MM.1S (cell line): ENCODE data around the gene S1PR1.
A peak's percentile ranks its signal among the peaks of the same experiment; 100 is the strongest.

ENCODE experiments used
- DNase-seq: peaks from one replicate; pipeline ENCODE4 v3.0.0-alpha.2; 2015
- H2AFZ ChIP-seq: fragments of 300-600 bp; sonication (generic); 2 replicates; pipeline ENCODE4 v1.6.0; 2016; ENCODE audit warnings: antibody characterized with exemption, low read length
- H3F3A ChIP-seq: fragments of 300-600 bp; sonication (generic); 2 replicates; pipeline ENCODE4 v1.6.1; 2016; ENCODE audit warnings: mild to moderate bottlenecking, antibody characterized with exemption, low read length, moderate library complexity, mixed read lengths; ENCODE audit not compliant: insufficient read depth
- H3K27ac ChIP-seq: fragments of 300-600 bp; sonication (generic); 2 replicates; pipeline ENCODE4 v1.5.1; 2016; ENCODE audit warnings: mild to moderate bottlenecking, low read length
- H3K27me3 ChIP-seq: fragments of 300-600 bp; sonication (generic); replicated peaks from 2 replicates; pipeline ENCODE4 v1.6.0; 2016; ENCODE audit warnings: low read length; ENCODE audit not compliant: insufficient read depth
- H3K36me3 ChIP-seq: fragments of 300-600 bp; sonication (generic); replicated peaks from 2 replicates; pipeline ENCODE4 v1.6.1; 2016; ENCODE audit warnings: mild to moderate bottlenecking, low read length, mixed read lengths; ENCODE audit not compliant: insufficient read depth
- H3K4me1 ChIP-seq: fragments of 300-600 bp; sonication (generic); 2 replicates; pipeline ENCODE4 v1.6.1; 2016; ENCODE audit warnings: low read length, mixed read lengths
- H3K4me2 ChIP-seq: fragments of 300-600 bp; sonication (generic); 2 replicates; pipeline ENCODE4 v1.6.0; 2016; ENCODE audit warnings: low read depth, low read length
- H3K4me3 ChIP-seq: fragments of 300-600 bp; sonication (generic); 2 replicates; pipeline ENCODE4 v1.5.1; 2016; ENCODE audit warnings: low read length, mixed read lengths
- H3K79me2 ChIP-seq: fragments of 300-600 bp; sonication (generic); 2 replicates; pipeline ENCODE4 v1.6.1; 2016; ENCODE audit warnings: mixed run types, low read length, mixed read lengths
- H3K9ac ChIP-seq: fragments of 300-600 bp; sonication (generic); 2 replicates; pipeline ENCODE4 v1.6.1; 2016; ENCODE audit warnings: low read length, mixed read lengths
- H3K9me2 ChIP-seq: fragments of 300-600 bp; sonication (generic); replicated peaks from 2 replicates; pipeline ENCODE4 v1.6.1; 2016; ENCODE audit warnings: mild to moderate bottlenecking, low read length, mixed read lengths; ENCODE audit not compliant: insufficient read depth
- H3K9me3 ChIP-seq: fragments of 300-600 bp; sonication (generic); replicated peaks from 2 replicates; pipeline ENCODE4 v1.6.1; 2016; ENCODE audit warnings: mild to moderate bottlenecking, low read length, mixed read lengths; ENCODE audit not compliant: insufficient read depth
- H4K20me1 ChIP-seq: fragments of 300-600 bp; sonication (generic); 2 replicates; pipeline ENCODE4 v1.6.1; 2016; ENCODE audit warnings: mild to moderate bottlenecking, low read length, moderate library complexity, mixed read lengths; ENCODE audit not compliant: insufficient read depth
- CTCF ChIP-seq: fragments of 300-600 bp; sonication (generic); IDR thresholded peaks from 2 replicates; pipeline ENCODE4 v1.5.1; 2016; ENCODE audit warnings: antibody characterized with exemption, low read length, mixed read lengths
- EZH2 ChIP-seq: fragments of 300-600 bp; sonication (generic); optimal IDR thresholded peaks from 2 replicates; pipeline ENCODE3; 2017; ENCODE audit warnings: low read depth, mild to moderate bottlenecking, antibody characterized with exemption, low read length, mixed read lengths
- EZH2phosphoT487 ChIP-seq: fragments of 300-600 bp; sonication (generic); IDR thresholded peaks from 2 replicates; pipeline ENCODE4 v1.6.1; 2018; ENCODE audit warnings: antibody characterized with exemption, low read length

The S1PR1 gene

GRCh38 chr1:101288491-101288944 is 51.7 kb downstream of the S1PR1 start:
- no peaks in the 10 kb centered on the region for H4K20me1 ChIP-seq
- H3K4me2 ChIP-seq: no peak overlapping the region
- H3K27me3 ChIP-seq: no peaks in the 10 kb centered on the region
- H3K9me3 ChIP-seq: no peaks in the 10 kb centered on the region
- H3K36me3 ChIP-seq: no peaks in the 10 kb centered on the region
- TF ChIP-seq CTCF (peak; percentile 71), EZH2phosphoT487 (no peak), EZH2 (no peak)
- no peaks in the 10 kb centered on the region for H3K79me2 ChIP-seq
- no peaks in the 10 kb centered on the region for H3K4me1 ChIP-seq
- no peaks in the 10 kb centered on the region for H3K9me2 ChIP-seq
- no peak overlapping the region for H3K27ac ChIP-seq
- H3K9ac ChIP-seq: no peak overlapping the region
- no peaks in the 10 kb centered on the region for H3F3A ChIP-seq
- peak; percentile 38 for DNase-seq
- no peak overlapping the region for H2AFZ ChIP-seq
- H3K4me3 ChIP-seq: no peak overlapping the region

GRCh38 chr1:101290119-101290921 is 53.5 kb downstream of the S1PR1 start:
- H3K27me3 ChIP-seq: no peaks in the 10 kb centered on the region
- no peaks in the 10 kb centered on the region for H3K79me2 ChIP-seq
- H3F3A ChIP-seq: no peaks in the 10 kb centered on the region
- TF ChIP-seq EZH2: no peak
- TF ChIP-seq CTCF: no peak
- no peak for TF ChIP-seq EZH2phosphoT487
- H3K4me1 ChIP-seq: no peaks in the 10 kb centered on the region
- no peak overlapping the region for H3K4me3 ChIP-seq
- no peak overlapping the region for H3K9ac ChIP-seq
- H3K9me3 ChIP-seq: no peaks in the 10 kb centered on the region
- no peaks in the 10 kb centered on the region for H3K9me2 ChIP-seq
- no peaks in the 10 kb centered on the region for H4K20me1 ChIP-seq
- no peaks in the 10 kb centered on the region for H3K36me3 ChIP-seq
- H3K4me2 ChIP-seq: no peak overlapping the region
- no peak overlapping the region for H2AFZ ChIP-seq
- no peak for DNase-seq
- H3K27ac ChIP-seq: no peak overlapping the region
